ENCODE measurements around the gene LLGL2. TPM values are rescaled to one million over a fixed set of nuclear protein-coding genes. Genes with fewer than 3 reads are reported as not detected.
A peak's percentile ranks its signal among the peaks of the same experiment; 100 is the strongest.

The LLGL2 gene
- total RNA-seq, 6 donors from 2014 or later: 113 to 256 (median 175) TPM

DNA sequence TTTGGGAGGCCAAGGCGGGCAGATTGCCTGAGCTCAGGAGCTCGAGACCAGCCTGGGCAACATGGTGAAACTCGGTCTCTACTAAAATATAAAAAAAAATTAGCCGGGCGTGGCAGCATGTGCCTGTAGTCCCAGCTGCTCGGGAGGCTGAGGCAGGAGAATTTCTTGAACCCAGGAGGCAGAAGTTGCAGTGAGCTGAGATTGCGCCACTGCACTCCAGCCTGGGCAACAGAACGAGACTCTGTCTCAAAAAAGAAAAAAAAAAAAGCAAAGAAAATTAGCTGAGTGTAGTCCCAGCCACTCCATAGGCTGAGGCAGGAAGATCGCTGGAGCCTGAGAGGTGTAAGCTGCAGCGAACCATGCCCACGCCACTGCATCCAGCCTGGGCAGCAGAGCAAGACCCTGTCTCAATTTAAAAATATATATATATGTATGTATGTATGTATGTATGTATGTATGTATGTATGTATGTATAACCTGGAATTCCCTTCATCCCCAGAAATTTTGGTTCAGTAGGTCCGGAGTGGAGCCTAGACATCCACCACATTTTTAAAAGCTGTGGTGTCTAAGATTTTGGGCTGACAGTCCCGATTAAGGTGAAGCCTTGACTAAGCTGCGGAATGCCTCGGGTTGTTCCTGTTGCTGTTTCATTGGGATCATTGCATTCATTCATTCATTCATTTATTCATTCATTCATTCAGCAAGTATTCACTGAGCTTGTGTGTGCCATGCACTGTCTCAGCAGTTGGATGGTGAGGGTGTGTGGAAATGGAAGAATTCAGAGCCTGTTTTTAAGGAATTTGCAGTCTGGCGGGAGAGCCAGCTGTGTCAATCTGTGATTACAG is 43.2 kb upstream of the LLGL2 start:
- TF ChIP-seq EP300 (IDR thresholded peaks at IDR 0.05) (no peak), POLR2AphosphoS5 (IDR thresholded peaks at IDR 0.05) (no peak), POLR2A (IDR thresholded peaks at IDR 0.05) (no peak)
- TF ChIP-seq, protein P1, sequence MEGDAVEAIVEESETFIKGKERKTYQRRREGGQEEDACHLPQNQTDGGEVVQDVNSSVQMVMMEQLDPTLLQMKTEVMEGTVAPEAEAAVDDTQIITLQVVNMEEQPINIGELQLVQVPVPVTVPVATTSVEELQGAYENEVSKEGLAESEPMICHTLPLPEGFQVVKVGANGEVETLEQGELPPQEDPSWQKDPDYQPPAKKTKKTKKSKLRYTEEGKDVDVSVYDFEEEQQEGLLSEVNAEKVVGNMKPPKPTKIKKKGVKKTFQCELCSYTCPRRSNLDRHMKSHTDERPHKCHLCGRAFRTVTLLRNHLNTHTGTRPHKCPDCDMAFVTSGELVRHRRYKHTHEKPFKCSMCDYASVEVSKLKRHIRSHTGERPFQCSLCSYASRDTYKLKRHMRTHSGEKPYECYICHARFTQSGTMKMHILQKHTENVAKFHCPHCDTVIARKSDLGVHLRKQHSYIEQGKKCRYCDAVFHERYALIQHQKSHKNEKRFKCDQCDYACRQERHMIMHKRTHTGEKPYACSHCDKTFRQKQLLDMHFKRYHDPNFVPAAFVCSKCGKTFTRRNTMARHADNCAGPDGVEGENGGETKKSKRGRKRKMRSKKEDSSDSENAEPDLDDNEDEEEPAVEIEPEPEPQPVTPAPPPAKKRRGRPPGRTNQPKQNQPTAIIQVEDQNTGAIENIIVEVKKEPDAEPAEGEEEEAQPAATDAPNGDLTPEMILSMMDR (IDR thresholded peaks at IDR 0.05): no peak
- no peak for DNase-seq
- Histone ChIP-seq H3K27ac (peak overlapping the region in 2 of 4 donors; percentile 35 to 49), H3K36me3 (peaks cover 0 to 8% (median 0%) of the 10 kb centered on the region in 4 donors), H3K9me3 (no peaks in the 10 kb centered on the region), H3K4me1 (peaks cover 23 to 60% (median 39%) of the 10 kb centered on the region in 4 donors), H3K27me3 (no peaks in the 10 kb centered on the region), H3K4me3 (no peak overlapping the region)
- ATAC-seq (ENCODE audit: low FRiP score in 2 of 2): no peak
- WGBS, 2 donors: 76 to 80% methylated on average over 16 of the region's 16 CpGs

- TF ChIP-seq, protein P1 (IDR thresholded peaks at IDR 0.05): no peak
- TF ChIP-seq POLR2A (IDR thresholded peaks at IDR 0.05): no peak
- Histone ChIP-seq H3K27ac (peak overlapping the region in 1 of 4 donors; percentile 74), H3K4me1 (peaks cover 42 to 77% (median 58%) of the 10 kb centered on the region in 4 donors), H3K4me3 (no peak overlapping the region), H3K36me3 (peaks cover 0 to 9% (median 0%) of the 10 kb centered on the region in 4 donors), H3K27me3 (no peaks in the 10 kb centered on the region), H3K9me3 (no peaks in the 10 kb centered on the region)
- DNase-seq: peak in 1 of 2 donors; percentile 61
- ATAC-seq (ENCODE audit: low FRiP score in 2 of 2): no peak
- 87 to 91% methylated on average over 5 to 11 of the region's 12 CpGs for WGBS, 2 donors
Observed at GRCh38 chr17:75485688-75486087, 39.8 kb upstream of the LLGL2 start.

- H3K9me3 ChIP-seq: no peaks in the 10 kb centered on the region
- WGBS, 2 donors: 88 to 98% methylated on average over 7 to 14 of the region's 14 CpGs
- TF ChIP-seq POLR2AphosphoS5 (IDR thresholded peaks at IDR 0.05): no peak
- no peak for TF ChIP-seq POLR2A (IDR thresholded peaks at IDR 0.05)
- no peak for TF ChIP-seq EP300 (IDR thresholded peaks at IDR 0.05)
- TF ChIP-seq, protein P1 (IDR thresholded peaks at IDR 0.05): no peak
- no peak overlapping the region for H3K4me3 ChIP-seq
- H3K27me3 ChIP-seq: no peaks in the 10 kb centered on the region
- H3K36me3 ChIP-seq: peaks cover 0 to 10% (median 3%) of the 10 kb centered on the region in 4 donors
- peaks cover 42 to 77% (median 58%) of the 10 kb centered on the region in 4 donors for H3K4me1 ChIP-seq
- no peak for ATAC-seq (ENCODE audit: low FRiP score in 2 of 2)
- peak overlapping the region; percentile 69 to 87 (median 72) for H3K27ac ChIP-seq
- DNase-seq: peak in 1 of 2 donors; percentile 46
Observed at GRCh38 chr17:75486151-75486550, 39.3 kb upstream of the LLGL2 start.

GRCh38 chr17:75486951-75487350 is 38.5 kb upstream of the LLGL2 start:
- peaks cover 40 to 73% (median 53%) of the 10 kb centered on the region in 4 donors for H3K4me1 ChIP-seq
- WGBS, 2 donors: 78 to 84% methylated on average over 5 of the region's 5 CpGs
- TF ChIP-seq, protein P1 (IDR thresholded peaks at IDR 0.05): no peak
- no peak for TF ChIP-seq EP300 (IDR thresholded peaks at IDR 0.05)
- no peak for TF ChIP-seq POLR2A (IDR thresholded peaks at IDR 0.05)
- TF ChIP-seq POLR2AphosphoS5 (IDR thresholded peaks at IDR 0.05): no peak

More at GRCh38 chr17:75486951-75487350, 38.5 kb upstream of the LLGL2 start:
- Histone ChIP-seq H3K9me3 (no peaks in the 10 kb centered on the region), H3K27ac (peak overlapping the region; percentile 69 to 87 (median 72)), H3K4me3 (no peak overlapping the region), H3K27me3 (no peaks in the 10 kb centered on the region), H3K36me3 (peaks cover 0 to 18% (median 11%) of the 10 kb centered on the region in 4 donors)
- no peak for ATAC-seq (ENCODE audit: low FRiP score in 2 of 2)
- DNase-seq: no peak

Data from upper lobe of left lung (tissue), 6 donors.